H1 (cell line): ENCODE data around the gene ACTR8. TPM values are rescaled to one million over a fixed set of nuclear protein-coding genes. Genes with fewer than 3 reads are reported as not detected.

Experiments
- CTCF ChIA-PET: fragments of 300-600 bp; sonication (Branson Sonifier 250); formaldehyde crosslinking; loops from one replicate; lab custom pipeline; 2021; ENCODE audit not compliant: partially characterized antibody; lab: Charles Lee
- POLR2A ChIA-PET: fragments of 300-600 bp; sonication (Branson Sonifier 250); formaldehyde crosslinking; loops from one replicate; lab custom pipeline; 2021; ENCODE audit warnings: inconsistent platforms; ENCODE audit not compliant: partially characterized antibody; lab: Charles Lee
- DNase-seq, 2 experiments: peaks; one replicate each; pipeline versions ENCODE4 v3.0.0 to v3.0.0-alpha.2; 2010 to 2022; ENCODE audit warnings: low spot score in 2 of 2, low read depth in 1 of 2, mixed read lengths in 1 of 2
- FAIRE-seq: peaks from 2 replicates; lab custom pipeline; 2011; peaks lifted over from hg19 to GRCh38; lab: Jason Lieb, UNC
- H2AFZ ChIP-seq: 2 replicates; pipeline ENCODE4 v1.8.1; 2012; ENCODE audit warnings: low read length, inconsistent platforms
- H2AK5ac ChIP-seq: 2 replicates; pipeline ENCODE4 v1.6.1; 2013; ENCODE audit warnings: low read depth, low read length
- H2BK120ac ChIP-seq: replicated peaks from 2 replicates; pipeline ENCODE3; 2013; ENCODE audit warnings: low read depth, low read length, inconsistent platforms
- H2BK12ac ChIP-seq: 2 replicates; pipeline ENCODE4 v1.6.1; 2013; ENCODE audit warnings: low read depth, low read length
- H2BK15ac ChIP-seq: 2 replicates; pipeline ENCODE4 v1.6.1; 2013; ENCODE audit warnings: low read length
- H2BK20ac ChIP-seq: 2 replicates; pipeline ENCODE4 v1.6.1; 2013; ENCODE audit warnings: low read length
- H2BK5ac ChIP-seq: 2 replicates; pipeline ENCODE4 v1.6.1; 2013; ENCODE audit warnings: low read depth, low read length
- H3K14ac ChIP-seq: 2 replicates; pipeline ENCODE4 v1.6.1; 2013; ENCODE audit warnings: inconsistent platforms; ENCODE audit not compliant: insufficient read length
- H3K18ac ChIP-seq: 2 replicates; pipeline ENCODE4 v1.6.1; 2013; ENCODE audit warnings: low read length; ENCODE audit errors: extremely low read depth
- H3K23ac ChIP-seq: 2 replicates; pipeline ENCODE4 v1.6.1; 2013; ENCODE audit warnings: inconsistent platforms; ENCODE audit not compliant: insufficient read length
- H3K23me2 ChIP-seq: 2 replicates; pipeline ENCODE4 v1.6.1; 2013; ENCODE audit warnings: low read depth, low read length
- H3K27ac ChIP-seq: 2 replicates; pipeline ENCODE4 v1.6.1; 2011; ENCODE audit warnings: low read depth, low read length, inconsistent platforms
- H3K27me3 ChIP-seq, 4 experiments: replicated peaks in 1 of 4; 1 replicate in 1 of 4; 2 replicates in 3 of 4; pipeline versions ENCODE4 v1.6.1 to v1.8.1; 2011 to 2013; ENCODE audit warnings: low read length in 3 of 4, mild to moderate bottlenecking in 3 of 4, inconsistent platforms in 2 of 4, mixed read lengths in 2 of 4, moderate library complexity in 1 of 4; ENCODE audit not compliant: control insufficient read depth in 3 of 4, insufficient read depth in 3 of 4; ENCODE audit errors: extremely low read depth in 1 of 4
- H3K36me3 ChIP-seq, 4 experiments: 2 replicates each; pipeline versions ENCODE4 v1.6.1 to v1.8.1; 2011 to 2013; ENCODE audit warnings: mild to moderate bottlenecking in 4 of 4, low read length in 3 of 4, moderate library complexity in 2 of 4, control low read depth in 1 of 4, inconsistent platforms in 1 of 4; ENCODE audit not compliant: insufficient read depth in 4 of 4, control insufficient read depth in 2 of 4
- H3K4ac ChIP-seq: replicated peaks from 2 replicates; pipeline ENCODE3; 2013; ENCODE audit warnings: low read length, low read depth, mixed read lengths, inconsistent platforms; ENCODE audit not compliant: insufficient read length
- H3K4me1 ChIP-seq, 4 experiments: replicated peaks in 1 of 4; 1 replicate in 1 of 4; 2 replicates in 3 of 4; pipeline versions ENCODE4 v1.6.1 to v1.8.1; 2011 to 2013; ENCODE audit warnings: low read length in 3 of 4, inconsistent platforms in 2 of 4, mixed read lengths in 1 of 4; ENCODE audit not compliant: insufficient read depth in 4 of 4, control insufficient read depth in 3 of 4
- H3K4me2 ChIP-seq, 2 experiments: 2 replicates each; pipeline versions ENCODE4 v1.6.1 to v1.8.1; 2011 to 2013; ENCODE audit warnings: low read depth in 2 of 2, low read length in 2 of 2, control low read depth in 1 of 2, inconsistent platforms in 1 of 2, mild to moderate bottlenecking in 1 of 2; ENCODE audit not compliant: insufficient read depth in 1 of 2
- H3K4me3 ChIP-seq, 4 experiments: fragments of 200-600, 300-600 bp in 1 of 4; sonication (generic), shearing (Covaris generic), sonication (Bioruptor Twin) in 1 of 4; 2 replicates each; pipeline versions ENCODE4 v1.5.1 to v1.8.1; 2011 to 2016; ENCODE audit warnings: low read length in 4 of 4, low read depth in 3 of 4, control low read depth in 2 of 4, inconsistent platforms in 2 of 4, mild to moderate bottlenecking in 2 of 4, mixed read lengths in 1 of 4, moderate library complexity in 1 of 4; ENCODE audit not compliant: insufficient read depth in 2 of 4; ENCODE audit errors: extremely low read depth in 1 of 4
- H3K56ac ChIP-seq: replicated peaks from 2 replicates; pipeline ENCODE3; 2013; ENCODE audit warnings: low read depth, mild to moderate bottlenecking, mixed read lengths, low read length, inconsistent platforms; ENCODE audit not compliant: insufficient read length
- H3K79me1 ChIP-seq: 2 replicates; pipeline ENCODE4 v1.6.1; 2013; ENCODE audit warnings: low read depth, low read length, control low read depth
- H3K79me2 ChIP-seq, 2 experiments: 2 replicates each; pipeline versions ENCODE4 v1.6.1 to v1.8.1; 2012 to 2013; ENCODE audit warnings: low read length in 2 of 2, mild to moderate bottlenecking in 2 of 2, inconsistent platforms in 1 of 2; ENCODE audit not compliant: insufficient read depth in 2 of 2, control insufficient read depth in 1 of 2
- H3K9ac ChIP-seq, 4 experiments: replicated peaks in 1 of 4; 1 replicate in 1 of 4; 2 replicates in 3 of 4; pipeline versions ENCODE4 v1.6.1 to v1.8.1; 2011 to 2013; ENCODE audit warnings: low read depth in 3 of 4, low read length in 3 of 4, control low read depth in 2 of 4, mild to moderate bottlenecking in 2 of 4, moderate library complexity in 2 of 4, inconsistent platforms in 1 of 4; ENCODE audit errors: extremely low read depth in 1 of 4
- H3K9me3 ChIP-seq, 2 experiments: 2 replicates each; pipeline versions ENCODE4 v1.6.1 to v1.8.1; 2012 to 2013; ENCODE audit warnings: mild to moderate bottlenecking in 2 of 2, moderate library complexity in 2 of 2, control low read depth in 1 of 2, inconsistent platforms in 1 of 2, low read depth in 1 of 2, low read length in 1 of 2, mixed read lengths in 1 of 2; ENCODE audit not compliant: insufficient read depth in 2 of 2
- H4K20me1 ChIP-seq, 2 experiments: replicated peaks in 1 of 2; 2 replicates each; pipeline versions ENCODE3 to v1.8.1; 2011 to 2013; ENCODE audit warnings: inconsistent platforms in 2 of 2, low read length in 2 of 2, mild to moderate bottlenecking in 1 of 2; ENCODE audit not compliant: insufficient read depth in 2 of 2, control insufficient read depth in 1 of 2
- H4K5ac ChIP-seq: 2 replicates; pipeline ENCODE4 v1.6.1; 2013; ENCODE audit warnings: low read length, low read depth, mixed read lengths, inconsistent platforms; ENCODE audit not compliant: insufficient read length
- H4K8ac ChIP-seq: 2 replicates; pipeline ENCODE4 v1.8.0; 2013; ENCODE audit warnings: mild to moderate bottlenecking, moderate library complexity, low read length, inconsistent platforms; ENCODE audit not compliant: insufficient read depth; ENCODE audit errors: extremely low read depth
- H4K91ac ChIP-seq: replicated peaks from 2 replicates; pipeline ENCODE3; 2013; ENCODE audit warnings: low read length, mixed read lengths, inconsistent platforms; ENCODE audit not compliant: insufficient read length
- CBX8 ChIP-seq: fragments of 300-800, 300-1000 bp; sonication (generic); IDR thresholded peaks from 2 replicates; pipeline ENCODE4 v1.7.1; 2016; ENCODE audit warnings: low read depth, low read length, borderline replicate concordance
- CTBP2 ChIP-seq: IDR thresholded peaks from 2 replicates; pipeline ENCODE4 v1.7.0; 2011; ENCODE audit warnings: borderline replicate concordance, mild to moderate bottlenecking, moderate library complexity, mixed read lengths, low read length; ENCODE audit not compliant: insufficient read depth, insufficient read length
- EZH2 ChIP-seq: fragments of 200-600 bp; sonication (generic); IDR thresholded peaks from 2 replicates; pipeline ENCODE4 v1.7.1; 2012; ENCODE audit warnings: low read depth, mild to moderate bottlenecking, moderate library complexity, low read length, inconsistent platforms; ENCODE audit not compliant: severe bottlenecking
- HDAC6 ChIP-seq: IDR thresholded peaks from one replicate; pipeline ENCODE4 v1.7.1; 2012; ENCODE audit warnings: low read depth, mild to moderate bottlenecking, inconsistent platforms, low read length, moderate library complexity
- JUN ChIP-seq: IDR thresholded peaks from 2 replicates; pipeline ENCODE4 v1.6.1; 2011; ENCODE audit warnings: low read depth, mild to moderate bottlenecking, improper control_type of control experiment, low read length
- RBBP5 ChIP-seq: IDR thresholded peaks from 2 replicates; pipeline ENCODE4 v1.7.1; 2012; ENCODE audit warnings: low read depth, mild to moderate bottlenecking, inconsistent platforms, low read length, moderate library complexity, borderline replicate concordance
- RXRA ChIP-seq: IDR thresholded peaks from 2 replicates; pipeline ENCODE4 v1.6.1; 2011; ENCODE audit warnings: low read depth, mild to moderate bottlenecking, low read length, moderate library complexity; ENCODE audit not compliant: insufficient read depth
- SIRT6 ChIP-seq: IDR thresholded peaks from one replicate; pipeline ENCODE4 v1.7.1; 2012; ENCODE audit warnings: low read length, inconsistent platforms
- SUZ12 ChIP-seq: fragments of 200-600 bp; sonication (generic); IDR thresholded peaks from 2 replicates; pipeline ENCODE4 v1.6.1; 2012; ENCODE audit warnings: mild to moderate bottlenecking, inconsistent platforms, low read length, moderate library complexity, mixed read lengths
- TEAD4 ChIP-seq: IDR thresholded peaks from 2 replicates; pipeline ENCODE4 v1.6.1; 2012; ENCODE audit warnings: low read depth, low read length, inconsistent platforms, mixed read lengths
- WGBS, 2 experiments: shearing (Covaris generic) in 1 of 2; methylation state at CpG; one replicate each; pipeline versions ENCODE4 v1.1.6 to v1.1.7; 2013 to 2015; ENCODE audit warnings: low lambda C conversion rate in 2 of 2, mixed read lengths in 2 of 2, inconsistent platforms in 1 of 2, low coverage in 1 of 2, missing lambda C conversion rate in 1 of 2; ENCODE audit not compliant: insufficient replicate concordance in 2 of 2, insufficient coverage in 1 of 2, insufficient read length in 1 of 2; ENCODE audit errors: extremely low coverage in 1 of 2, missing lambda C conversion rate in 1 of 2; 5-methylcytosine and 5-hydroxymethylcytosine counted together
- polyA plus RNA-seq, 7 experiments: library from polyadenylated mRNA; depleted of rRNA in 3 of 7; stranded (reverse) in 5 of 7; unstranded in 2 of 7; fragments of >200 nt in 5 of 7; fragments of 200-250 nt in 2 of 7; gene quantifications; 1 replicate in 5 of 7; 2 replicates in 1 of 7; 4 replicates in 1 of 7; pipeline versions ENCODE4 v1.2.1 to v1.2.3, GENCODE V29; 2011 to 2013; ENCODE audit warnings: missing spikeins in 2 of 7, mixed read lengths in 2 of 7
- total RNA-seq: library from RNA; stranded (reverse); fragmentation: NEBNext Ultra II Directional; extraction: Animal tissue kit (Norgen Biotek cat#: 25700); gene quantifications from 2 replicates; pipeline ENCODE4 v1.2.1, GENCODE V29; 2021
- TF ChIP-seq, protein P1 (sequence below): IDR thresholded peaks from 2 replicates; pipeline ENCODE4 v1.6.1; 2012; ENCODE audit warnings: inconsistent platforms
- TF ChIP-seq, protein P2 (sequence below): IDR thresholded peaks from 2 replicates; pipeline ENCODE4 v1.6.1; 2011; ENCODE audit warnings: low read depth, mild to moderate bottlenecking, low read length; ENCODE audit not compliant: insufficient read depth
- TF ChIP-seq, protein P3 (sequence below): IDR thresholded peaks from 2 replicates; pipeline ENCODE4 v1.6.1; 2012; ENCODE audit warnings: inconsistent platforms

The ACTR8 gene
- total and polyA plus RNA-seq, 2 of the 8 experiments (the other 6 are each of a cell fraction or from before 2014, with no cell fraction given): 8.3 to 26.9 TPM

DNA sequence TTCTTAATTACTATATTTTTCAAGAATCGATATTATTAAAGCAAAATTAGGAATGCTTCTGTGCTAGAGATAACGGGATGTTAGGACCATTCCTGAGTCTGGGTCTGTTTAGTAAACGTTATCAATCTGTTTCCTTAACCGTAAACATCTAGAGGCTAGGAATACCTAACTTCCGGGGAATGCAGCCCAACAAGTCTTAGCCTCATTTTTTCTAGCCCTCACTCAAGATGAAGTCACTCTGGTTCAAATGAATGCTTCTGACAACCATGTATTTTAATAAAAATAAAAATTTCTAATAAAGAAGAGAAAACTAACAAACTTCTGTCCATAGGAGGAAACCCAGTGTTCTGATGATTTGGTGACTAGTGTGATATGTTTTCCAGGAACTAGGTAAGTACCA, 20.8 kb upstream of the ACTR8 start:
- H4K91ac ChIP-seq: no peak overlapping the region
- CTCF ChIA-PET: no interaction called here
- TF ChIP-seq HDAC6: no peak
- TF ChIP-seq, protein P1, sequence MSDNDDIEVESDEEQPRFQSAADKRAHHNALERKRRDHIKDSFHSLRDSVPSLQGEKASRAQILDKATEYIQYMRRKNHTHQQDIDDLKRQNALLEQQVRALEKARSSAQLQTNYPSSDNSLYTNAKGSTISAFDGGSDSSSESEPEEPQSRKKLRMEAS: no peak
- no peak for TF ChIP-seq CBX8
- TF ChIP-seq, protein P2, sequence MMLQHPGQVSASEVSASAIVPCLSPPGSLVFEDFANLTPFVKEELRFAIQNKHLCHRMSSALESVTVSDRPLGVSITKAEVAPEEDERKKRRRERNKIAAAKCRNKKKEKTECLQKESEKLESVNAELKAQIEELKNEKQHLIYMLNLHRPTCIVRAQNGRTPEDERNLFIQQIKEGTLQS: no peak
- no peak for TF ChIP-seq JUN
- no peak for TF ChIP-seq CTBP2
- TF ChIP-seq, protein P3, sequence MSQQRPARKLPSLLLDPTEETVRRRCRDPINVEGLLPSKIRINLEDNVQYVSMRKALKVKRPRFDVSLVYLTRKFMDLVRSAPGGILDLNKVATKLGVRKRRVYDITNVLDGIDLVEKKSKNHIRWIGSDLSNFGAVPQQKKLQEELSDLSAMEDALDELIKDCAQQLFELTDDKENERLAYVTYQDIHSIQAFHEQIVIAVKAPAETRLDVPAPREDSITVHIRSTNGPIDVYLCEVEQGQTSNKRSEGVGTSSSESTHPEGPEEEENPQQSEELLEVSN: no peak
- no peak for TF ChIP-seq RBBP5
- no peak for TF ChIP-seq TEAD4
- no peak for TF ChIP-seq SIRT6
- TF ChIP-seq RXRA: no peak
- no peak for TF ChIP-seq SUZ12
- TF ChIP-seq EZH2: no peak

More for the DNA sequence above, 20.8 kb upstream of the ACTR8 start:
- Histone ChIP-seq H2BK120ac (no peak overlapping the region), H3K23me2 (no peaks in the 10 kb centered on the region), H2AK5ac (no peak overlapping the region), H3K23ac (no peak overlapping the region), H2BK12ac (no peak overlapping the region), H3K79me2 (no peaks in the 10 kb centered on the region), H3K9ac (no peak overlapping the region), H3K56ac (no peak overlapping the region), H4K20me1 (no peaks in the 10 kb centered on the region), H2AFZ (no peak overlapping the region), H3K79me1 (no peaks in the 10 kb centered on the region), H3K27ac (no peak overlapping the region), H2BK20ac (no peak overlapping the region), H3K4me2 (no peak overlapping the region), H3K14ac (no peak overlapping the region), H2BK5ac (no peak overlapping the region), H3K27me3 (no peaks in the 10 kb centered on the region; a peak in 1 of 7 replicates), H3K4me3 (no peak overlapping the region), H4K8ac (no peak overlapping the region), H4K5ac (no peak overlapping the region), H3K4ac (no peak overlapping the region), H3K4me1 (no peaks in the 10 kb centered on the region), H3K36me3 (no peaks in the 10 kb centered on the region), H3K9me3 (no peaks in the 10 kb centered on the region), H2BK15ac (no peak overlapping the region), H3K18ac (no peak overlapping the region)
- 83% methylated on average over 5 of the region's 5 CpGs; no CpG with 5 or more reads in 1 of the 2 experiments for WGBS, 2 experiments
- POLR2A ChIA-PET: no interaction called here
- FAIRE-seq (no peak), DNase-seq (no peak)
